NCI-H2196 treated with DMSO at 0.1 percent for 48 hours (cell line): ENCODE measurements around the gene PAK2.
A peak's percentile ranks its signal among the peaks of the same experiment; 100 is the strongest.
"Not testable (repeated sequence)": the region's sequence is repeated elsewhere in the genome, so short reads cannot be mapped to it uniquely, and the experiment has no call there.

Experiments
- DNase-seq: peaks from one replicate; lab custom pipeline; 2025; ENCODE audit not compliant: unreplicated experiment; lab: John Stamatoyannopoulos, UW

Gene PAK2

DNA sequence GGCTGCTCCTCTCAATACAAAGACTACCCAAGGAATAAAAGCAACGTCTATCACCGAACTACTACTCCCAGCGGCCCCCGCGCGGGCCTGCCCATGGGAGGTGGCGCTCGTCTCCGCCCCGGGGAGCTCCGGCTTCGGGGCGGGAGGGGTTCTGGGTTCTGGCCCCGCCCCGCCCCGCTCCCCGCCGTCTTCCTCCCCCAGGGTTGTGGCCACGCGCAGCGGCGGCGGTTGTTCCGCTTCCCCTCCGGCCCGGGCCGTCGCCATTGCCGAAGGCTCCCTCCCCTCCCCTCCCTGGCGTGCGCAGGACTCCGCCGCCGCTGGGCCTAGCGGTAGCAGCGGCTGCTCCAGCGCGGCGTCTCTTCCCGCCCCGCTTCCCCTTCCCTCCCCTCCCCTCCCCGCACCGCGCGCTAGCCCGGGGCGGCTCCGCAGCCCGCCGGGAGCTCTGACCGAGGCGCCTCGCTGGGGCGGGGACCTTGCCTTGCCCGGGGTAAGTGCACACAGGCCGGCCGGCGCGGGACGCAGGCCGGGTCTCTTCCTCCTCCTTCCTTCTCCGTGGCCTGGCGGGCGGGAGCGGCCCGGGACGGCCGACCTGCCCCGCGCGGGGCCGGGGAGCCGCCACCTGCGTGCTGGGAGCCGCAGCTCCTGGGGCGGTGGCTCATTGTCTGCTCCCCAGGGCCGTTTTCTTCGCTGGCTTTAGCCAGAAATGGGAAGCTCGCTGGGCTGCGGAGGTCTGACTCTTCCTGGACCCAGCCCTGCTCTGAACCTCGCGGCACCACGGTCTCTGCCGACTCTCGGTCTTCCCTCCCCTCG lies at the start of gene PAK2:
TSS of gene PAK2 (plus strand) at position 187 of the 810 bp plus-strand sequence. CDS start 42,790 bp downstream, outside the sequence.
- peak; percentile 96 for DNase-seq

DNA sequence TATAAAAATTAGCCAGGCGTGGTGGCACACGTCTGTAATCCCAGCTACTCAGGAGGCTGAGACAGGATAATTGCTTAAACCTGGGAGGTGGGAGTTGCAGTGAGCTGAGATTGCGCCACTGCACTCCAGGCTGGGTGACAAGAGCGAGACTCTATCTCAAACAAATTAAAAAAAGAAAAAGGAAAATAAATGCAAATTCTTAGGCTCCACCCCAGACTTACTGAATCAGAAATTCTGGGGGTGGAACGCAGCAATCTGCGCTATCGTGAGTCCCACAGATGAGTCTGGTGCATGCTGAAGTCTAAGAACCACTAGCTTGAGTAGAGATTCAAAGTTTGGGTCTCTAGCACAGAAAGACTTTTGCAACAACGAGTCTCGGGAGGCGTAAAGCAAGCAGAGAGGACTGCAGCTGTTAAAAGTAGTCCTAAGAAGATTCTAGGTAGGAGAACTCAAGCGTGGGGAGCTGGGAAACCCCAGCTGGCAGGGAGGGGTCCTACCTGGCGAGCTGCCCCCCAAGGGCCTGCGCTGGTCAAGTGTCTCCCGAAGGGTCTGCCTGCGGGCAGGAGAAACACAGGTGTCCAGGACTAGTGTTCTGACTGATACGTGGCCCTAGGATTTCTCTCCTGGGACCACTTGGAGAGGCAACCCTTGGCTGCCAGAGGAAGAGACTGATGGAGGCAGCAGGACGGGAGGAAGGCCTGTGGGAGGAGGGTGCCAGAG lies 49.6 kb upstream of the PAK2 start:
- no peak for DNase-seq

DNA sequence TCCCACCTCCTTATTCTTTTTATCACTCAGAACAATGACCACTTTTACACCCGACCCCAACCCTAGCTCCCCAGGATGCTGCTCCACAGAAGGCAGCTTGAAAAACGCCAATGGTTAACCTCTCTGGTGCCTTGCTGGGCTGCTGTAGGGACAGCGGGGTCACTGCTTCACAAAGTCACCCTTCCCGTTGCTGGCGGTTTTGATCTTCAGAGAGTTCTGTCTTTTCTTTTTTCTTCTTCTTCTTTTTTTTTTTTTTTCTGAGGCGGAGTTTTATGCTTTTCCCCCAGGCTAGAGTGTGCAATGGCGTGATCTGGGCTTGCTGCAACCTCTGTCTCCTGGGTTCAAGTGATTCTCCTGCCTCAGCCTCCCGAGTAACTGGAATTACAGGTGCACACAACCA lies 48.3 kb upstream of the PAK2 start:
- no peak for DNase-seq

DNA sequence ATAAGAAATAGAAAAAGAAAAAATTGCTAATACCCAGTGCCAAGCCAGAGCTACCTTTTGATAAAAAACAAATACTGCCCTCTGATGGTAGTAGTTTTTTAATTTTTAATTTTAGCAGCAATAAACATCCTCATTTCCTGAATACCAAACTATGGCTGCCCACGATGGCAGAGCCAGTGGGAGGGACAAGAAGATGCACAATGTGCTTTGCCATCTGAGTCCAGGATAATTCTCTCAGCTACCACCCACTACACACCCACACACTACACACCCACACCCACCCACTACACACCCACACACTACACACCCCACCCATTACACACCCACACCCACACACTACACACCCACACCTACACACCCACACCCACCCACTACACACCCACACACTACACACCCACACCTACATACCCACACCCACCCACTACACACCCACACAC lies 45.4 kb upstream of the PAK2 start:
- peak; percentile 29 for DNase-seq

DNA sequence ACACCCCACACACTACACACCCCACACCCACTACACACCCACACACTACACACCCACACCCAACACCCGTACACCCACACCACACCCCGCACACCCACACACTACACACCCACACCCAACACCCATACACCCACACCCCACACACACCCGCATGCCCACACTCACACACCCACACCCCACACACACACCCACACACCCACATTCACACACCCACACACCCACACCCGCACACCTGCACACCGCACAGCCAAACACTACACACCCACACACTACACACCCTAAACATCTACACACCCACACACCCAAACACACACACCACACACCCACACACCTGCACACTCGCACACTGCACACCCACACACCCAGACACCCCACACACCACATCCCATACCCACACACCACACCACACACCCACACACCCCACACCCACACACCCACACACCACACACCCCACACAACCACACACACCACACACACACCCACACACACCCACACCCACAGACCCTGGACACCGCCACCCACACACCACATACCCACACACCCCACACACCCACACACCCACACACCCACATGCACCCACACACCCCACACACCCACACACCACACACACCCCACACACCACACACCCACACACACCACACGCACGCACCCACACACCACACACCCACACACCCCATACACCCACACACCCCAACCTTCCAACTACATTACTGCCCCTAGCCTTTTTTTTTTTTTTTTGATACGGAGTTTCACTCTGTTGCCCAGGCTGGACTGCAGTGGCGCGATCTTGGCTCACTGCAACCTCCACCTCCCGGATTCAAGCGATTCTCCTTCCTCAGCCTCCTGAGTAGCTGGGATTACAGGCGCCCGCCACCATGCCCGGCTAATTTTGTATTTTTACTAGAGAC lies 44.5 kb upstream of the PAK2 start:
- DNase-seq, result no peak

DNA sequence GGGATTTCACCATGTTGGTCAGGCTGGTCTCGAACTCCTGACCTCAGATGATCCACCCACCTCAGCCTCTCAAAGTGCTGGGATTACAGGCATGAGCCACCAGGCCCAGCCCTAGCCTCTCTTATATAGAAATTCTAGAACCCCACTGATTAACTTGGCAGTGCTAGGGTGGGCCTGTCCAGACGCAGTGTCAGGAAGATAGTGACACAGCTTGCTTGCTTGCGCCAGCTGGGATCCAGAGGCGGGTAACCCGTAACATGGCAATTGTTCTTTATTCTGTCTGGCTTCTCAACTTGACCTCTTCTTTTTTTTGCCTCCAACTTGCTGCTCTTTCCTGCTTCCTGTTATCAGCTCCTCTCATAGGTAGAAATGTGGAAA lies 43.8 kb upstream of the PAK2 start:
- DNase-seq, result no peak

DNA sequence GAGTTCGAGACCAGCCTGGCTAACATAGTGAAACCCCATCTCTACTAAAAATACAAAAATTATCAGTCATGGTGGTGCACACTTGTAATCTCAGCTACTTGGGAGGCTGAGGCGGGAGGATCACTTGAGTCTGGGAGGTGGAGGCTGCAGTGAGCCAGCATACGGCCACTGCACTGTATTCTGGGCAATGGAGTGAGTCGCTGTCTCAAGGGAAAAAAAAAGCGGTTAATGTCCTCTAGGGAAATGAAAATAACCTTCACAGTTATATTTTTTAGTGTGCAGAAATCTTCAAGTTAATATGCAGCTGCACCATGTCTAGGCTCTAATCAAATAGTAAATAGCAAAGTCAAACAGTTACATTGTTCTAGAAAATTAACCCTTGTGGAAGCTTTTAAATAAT lies 42.4 kb upstream of the PAK2 start:
- no peak for DNase-seq

DNA sequence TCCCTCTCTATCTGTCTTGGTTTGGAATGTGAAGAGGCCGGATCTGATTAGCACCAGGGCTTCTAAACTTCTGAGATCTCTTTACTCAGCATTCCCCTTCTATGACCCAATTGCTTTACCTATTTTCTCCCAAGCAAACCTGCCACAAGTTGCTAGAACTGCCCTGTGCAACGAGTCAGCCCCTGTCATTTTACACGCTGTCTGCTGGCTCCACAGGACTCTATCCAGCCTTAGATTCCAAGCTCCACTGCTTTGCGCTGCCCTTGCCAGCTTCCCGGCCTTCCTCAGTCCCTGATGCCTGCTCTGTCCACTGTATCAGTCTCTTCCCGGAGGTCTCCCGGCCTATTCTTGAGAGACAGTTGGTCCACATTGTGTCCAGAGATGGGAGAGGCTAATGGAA lies 39.9 kb upstream of the PAK2 start:
- no peak for DNase-seq

DNA sequence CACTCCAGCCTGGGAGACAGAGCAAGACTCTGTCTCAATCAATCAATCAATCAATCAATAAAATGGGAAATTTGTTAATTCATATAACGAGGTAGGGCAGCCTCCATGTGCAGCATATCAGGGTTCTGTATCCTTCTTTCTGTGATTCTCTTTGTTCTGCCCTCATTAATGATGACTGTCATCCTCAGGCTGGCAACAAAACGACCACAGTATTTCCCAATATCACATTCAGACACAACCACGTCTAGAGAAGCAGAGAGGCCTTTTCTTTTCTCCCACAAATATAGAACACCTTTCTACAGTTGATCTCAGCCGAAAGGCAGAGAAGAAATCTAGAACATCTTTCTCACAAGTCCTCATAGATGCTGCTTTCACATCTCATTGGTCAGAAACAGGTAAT lies 38.9 kb upstream of the PAK2 start:
- DNase-seq, result no peak

DNA sequence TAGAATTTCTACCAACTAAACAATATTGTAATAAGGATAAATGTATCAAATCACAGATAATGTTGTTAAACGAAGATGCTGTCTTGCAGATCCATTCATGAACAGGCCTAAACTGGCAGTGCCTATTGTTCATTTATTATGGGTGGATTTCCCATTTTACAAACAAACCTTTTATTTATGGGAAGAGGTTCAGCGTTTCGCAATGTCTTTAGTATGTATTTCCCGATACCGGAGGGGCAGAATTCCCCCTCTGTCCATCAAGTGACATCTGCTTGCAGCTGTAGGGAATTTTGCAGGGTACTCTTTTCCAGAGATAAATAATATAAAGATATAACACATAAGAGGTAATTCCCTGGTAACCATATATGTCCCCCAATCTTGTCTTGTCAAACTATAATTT lies 33.3 kb upstream of the PAK2 start:
- DNase-seq, result no peak

DNA sequence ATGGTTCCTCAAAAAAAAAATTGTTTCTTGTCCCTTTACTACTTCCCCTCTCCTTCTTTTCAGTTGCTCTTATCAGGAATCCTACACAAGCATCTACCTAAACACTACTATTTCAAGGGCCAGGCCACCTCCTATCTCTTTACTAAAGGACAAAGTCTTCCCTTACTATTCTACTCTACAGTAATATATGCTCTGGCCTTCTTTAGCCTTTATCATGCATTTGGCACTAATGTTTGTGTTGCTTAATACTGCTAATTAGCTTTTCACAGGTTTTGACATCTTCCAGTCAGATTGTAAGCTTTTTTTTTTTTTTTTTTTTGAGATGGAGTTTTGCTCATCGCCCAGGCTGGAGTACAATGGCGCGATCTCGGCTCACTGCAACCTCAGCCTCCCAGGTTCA lies 32.9 kb upstream of the PAK2 start:
- no peak for DNase-seq

DNA sequence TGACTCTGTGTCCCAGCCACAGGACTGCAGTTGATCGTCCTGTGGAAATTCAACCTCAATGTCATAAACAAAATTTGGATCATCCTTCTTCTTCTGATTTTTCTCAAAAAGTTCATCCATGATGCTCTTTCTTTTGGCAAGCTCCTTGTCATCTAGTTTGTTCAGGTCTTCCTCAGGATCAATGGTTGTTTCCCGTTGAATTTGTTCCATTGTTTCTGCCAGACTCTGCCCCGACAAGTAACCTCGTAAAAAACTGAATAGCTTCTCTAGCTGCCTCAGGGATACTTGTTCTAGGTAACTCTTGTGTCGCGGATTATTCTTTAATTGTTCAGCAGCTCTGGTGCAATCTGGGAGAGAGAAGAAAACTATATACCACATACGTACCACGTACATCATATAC lies 32.1 kb upstream of the PAK2 start:
- DNase-seq, result no peak

DNA sequence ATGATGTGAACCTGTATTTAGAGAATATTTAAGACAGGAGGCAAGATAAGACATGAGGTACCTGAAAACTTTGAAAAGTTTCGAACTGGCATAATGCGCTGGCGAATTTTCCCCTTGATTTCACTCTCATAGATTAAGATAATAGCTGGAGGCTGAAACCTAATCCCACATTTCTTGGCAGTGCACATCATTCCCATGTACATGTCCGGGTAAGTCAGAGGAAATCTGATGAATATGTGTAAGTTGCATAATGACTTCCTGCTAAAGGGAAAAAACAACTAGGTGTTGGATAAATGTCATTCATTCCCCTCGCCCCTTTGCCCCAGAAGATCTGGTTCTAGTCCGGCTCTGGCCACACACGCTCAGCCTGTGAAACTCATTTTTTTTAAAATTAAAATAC lies 31.2 kb upstream of the PAK2 start:
- DNase-seq, result no peak

DNA sequence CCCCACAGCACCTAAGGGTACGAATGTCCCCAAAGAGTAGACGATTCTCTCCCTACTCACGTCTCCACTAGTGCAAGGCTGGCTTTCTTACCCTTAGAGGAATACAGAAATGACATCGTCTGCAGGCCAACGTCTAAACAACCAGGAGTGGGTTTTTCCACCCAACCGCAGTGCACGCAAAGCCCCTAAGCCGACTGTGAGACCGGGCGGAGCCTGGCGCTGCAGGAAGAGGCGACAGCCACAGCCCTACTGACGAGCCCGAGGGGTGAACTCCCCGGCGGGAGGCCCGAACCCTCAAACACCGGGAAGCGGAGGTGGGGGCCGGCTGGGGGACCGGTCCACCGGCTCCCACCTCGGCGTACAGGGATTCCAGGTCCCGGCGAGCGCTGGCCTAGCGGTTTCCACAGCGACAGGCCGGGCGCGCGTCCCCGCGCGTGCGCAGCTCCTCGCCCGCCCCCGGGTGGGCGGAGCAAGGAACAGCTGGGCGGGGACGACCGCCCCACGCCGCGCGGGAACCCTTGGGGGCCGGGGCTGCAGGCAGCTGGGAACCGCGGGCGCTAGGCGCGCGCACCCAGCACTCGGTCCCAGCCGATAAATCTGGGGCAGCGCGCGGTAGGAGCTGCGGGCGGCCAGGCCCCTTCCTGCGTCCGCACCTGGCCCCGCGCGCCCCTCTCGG lies 27.7 kb upstream of the PAK2 start, which contains the start of the genes CEP19 and PIGX:
TSS of gene CEP19 (minus strand) at position 413 of the 676 bp plus-strand sequence. CDS start 3,593 bp downstream, outside the sequence.
TSS of gene PIGX (plus strand) at position 540 of the 676 bp plus-strand sequence.
- DNase-seq, result peak; percentile 91

DNA sequence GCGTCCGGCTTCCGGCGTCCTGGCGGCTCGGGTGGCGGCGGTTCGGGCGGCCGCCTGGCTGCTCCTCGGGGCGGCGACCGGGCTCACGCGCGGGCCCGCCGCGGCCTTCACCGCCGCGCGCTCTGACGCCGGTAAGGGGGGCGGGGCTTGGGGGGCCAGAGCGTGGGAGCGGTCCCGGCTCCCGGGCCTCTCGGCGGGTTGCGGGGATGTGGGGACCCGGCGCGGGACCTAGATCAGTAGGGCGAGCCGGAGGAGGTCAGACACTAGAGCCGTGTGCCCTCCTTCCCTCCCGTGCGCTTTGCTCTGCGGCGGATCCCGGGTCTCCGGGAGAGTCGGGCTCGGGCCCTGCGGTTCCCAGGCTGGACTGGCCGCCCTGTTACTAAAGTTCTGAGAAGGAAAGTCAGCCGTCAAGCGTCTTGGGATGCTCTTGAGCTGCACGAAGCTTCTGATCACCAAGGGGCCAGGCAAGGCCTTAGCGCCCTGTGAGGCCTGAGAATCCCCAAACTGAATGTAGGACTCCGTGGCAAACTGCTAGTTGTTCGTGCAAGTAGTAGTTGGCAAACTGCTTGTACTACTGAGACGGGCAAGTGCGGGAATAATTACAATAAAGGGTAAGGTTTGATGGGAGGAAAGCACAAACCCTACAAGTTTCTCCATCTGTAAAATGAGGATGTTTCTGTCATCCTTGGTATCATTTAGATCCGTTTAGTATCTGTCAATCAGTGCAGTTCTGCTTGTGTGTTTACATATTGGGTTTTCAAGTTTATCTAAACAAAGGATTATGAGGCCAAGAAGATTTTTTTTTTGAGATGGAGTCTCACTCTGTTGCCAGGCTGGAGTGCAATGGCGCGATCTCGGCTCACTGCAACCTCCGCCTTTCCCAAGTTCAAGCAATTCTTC lies 26.9 kb upstream of the PAK2 start:
- DNase-seq, result peak; percentile 62

DNA sequence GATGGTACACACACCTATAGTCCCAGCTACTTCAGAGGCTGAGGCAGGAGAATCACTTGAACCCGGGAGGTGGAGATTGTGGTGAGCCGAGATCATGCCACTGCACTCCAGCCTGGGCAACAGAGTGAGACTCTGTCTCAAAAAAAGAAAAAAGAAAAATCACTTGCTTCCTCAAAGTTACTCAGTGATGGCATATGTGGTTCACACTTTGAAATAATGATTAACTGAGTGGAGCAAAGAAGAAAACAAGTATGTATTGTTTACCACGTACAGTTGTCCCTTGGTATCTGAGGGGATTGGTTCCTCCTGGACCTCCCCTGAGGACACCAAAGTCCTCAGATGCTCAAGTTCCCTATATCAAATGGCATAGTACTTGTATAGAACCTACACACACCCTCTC lies 22.5 kb upstream of the PAK2 start:
- not testable (repeated sequence) for DNase-seq

DNA sequence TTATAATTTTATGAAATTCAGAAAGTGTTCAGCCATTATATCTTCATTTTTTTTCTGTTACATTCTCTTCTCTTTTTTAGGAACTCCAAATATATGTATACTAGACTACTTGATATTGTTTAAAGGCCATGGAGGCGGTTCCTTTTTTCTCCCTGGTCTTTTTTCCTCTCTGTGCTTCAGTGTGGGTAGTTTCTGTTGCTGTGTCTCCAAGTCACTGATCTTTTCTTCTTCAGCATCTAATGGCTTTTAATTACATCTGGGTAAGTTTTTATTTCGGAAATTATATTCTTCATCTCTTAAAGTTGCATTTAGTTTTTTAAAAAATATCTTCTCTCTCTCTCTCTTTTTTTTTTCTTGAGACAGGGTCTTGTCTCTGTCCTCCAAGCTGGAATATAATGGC lies 18.6 kb upstream of the PAK2 start:
- DNase-seq, result no peak

DNA sequence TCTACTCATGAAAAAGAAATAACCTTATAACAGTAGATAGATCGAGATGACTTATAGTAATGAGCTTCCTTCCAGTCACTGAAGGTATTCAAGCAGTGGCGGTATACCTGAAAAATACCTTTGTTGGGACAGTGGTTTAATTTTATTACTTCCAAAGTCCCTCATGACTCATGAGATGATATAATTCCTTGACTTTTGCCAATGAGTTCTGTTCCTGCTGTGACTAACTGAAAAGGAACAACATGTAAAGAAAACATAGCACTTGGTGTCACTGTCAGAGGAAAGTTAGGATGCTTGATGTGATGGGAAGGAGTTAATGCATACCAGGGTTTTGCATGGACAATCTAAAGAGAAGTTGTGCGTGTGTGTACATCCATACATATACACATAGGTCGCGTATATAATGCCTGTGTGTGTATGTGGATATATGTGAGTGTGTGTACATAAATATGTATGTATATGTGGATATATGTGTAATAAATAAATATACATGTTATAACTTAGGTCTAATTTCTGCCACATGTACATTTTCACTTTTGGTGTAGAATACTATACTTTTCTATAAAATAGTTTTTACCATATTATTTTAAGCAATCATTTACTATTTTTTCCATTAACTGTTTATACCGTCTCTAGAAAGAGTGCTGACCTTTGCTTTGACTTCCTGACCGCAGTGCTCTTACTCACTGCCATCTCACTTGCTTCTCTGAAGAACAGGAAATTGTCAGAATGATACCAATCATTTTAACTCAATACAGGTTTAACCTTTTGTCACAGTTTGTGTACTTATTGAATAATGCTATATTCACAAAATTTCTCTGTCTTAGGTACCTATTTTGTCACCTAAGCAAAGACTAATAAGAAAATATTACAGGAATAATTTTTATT lies 12.6 kb upstream of the PAK2 start:
- no peak for DNase-seq

DNA sequence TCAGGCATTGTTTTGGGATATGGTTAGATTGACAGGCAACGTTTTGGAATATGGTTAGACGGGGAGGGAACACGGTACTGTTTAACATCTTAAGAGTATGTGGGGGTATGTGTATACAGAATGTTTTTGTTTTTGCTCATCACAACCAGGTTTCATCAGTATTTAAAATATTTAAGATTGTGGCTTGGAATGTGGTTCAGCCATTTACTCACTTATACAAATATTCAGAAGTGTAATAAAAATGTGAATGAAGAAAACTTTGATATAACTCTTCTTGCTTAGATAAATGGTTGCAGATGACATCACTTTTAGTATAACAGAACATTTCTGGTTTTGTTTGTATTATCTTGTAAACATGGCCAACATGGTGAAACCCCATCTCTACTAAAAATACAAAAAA lies 3.9 kb upstream of the PAK2 start:
- DNase-seq, result no peak
